Smooth muscle cell (in vitro differentiated cells): ENCODE measurements around the gene APBB2. TPM values are rescaled to one million over a fixed set of nuclear protein-coding genes. Genes with fewer than 3 reads are reported as not detected.
A peak's percentile ranks its signal among the peaks of the same experiment; 100 is the strongest.

Source experiments
- DNase-seq: peaks from one replicate; lab custom pipeline; 2025; ENCODE audit not compliant: unreplicated experiment; lab: John Stamatoyannopoulos, UW
- H2AFZ ChIP-seq: fragments of 200-600 bp; sonication (generic); 2 replicates; pipeline ENCODE4 v1.6.0; 2016; ENCODE audit warnings: antibody characterized with exemption, low read depth, mild to moderate bottlenecking
- H3F3A ChIP-seq: fragments of 200-600 bp; sonication (generic); 2 replicates; pipeline ENCODE4 v1.6.0; 2017; ENCODE audit warnings: antibody characterized with exemption, low read depth
- H3K27ac ChIP-seq: fragments of 200-600 bp; sonication (generic); 2 replicates; pipeline ENCODE4 v1.5.1; 2016; ENCODE audit warnings: low read depth, mild to moderate bottlenecking
- H3K27me3 ChIP-seq: fragments of 200-600 bp; sonication (generic); 2 replicates; pipeline ENCODE4 v1.6.1; 2016; ENCODE audit warnings: low read depth, mild to moderate bottlenecking
- H3K36me3 ChIP-seq: fragments of 200-600 bp; sonication (generic); 2 replicates; pipeline ENCODE4 v1.5.1; 2016; ENCODE audit warnings: low read depth
- H3K4me1 ChIP-seq: fragments of 200-600 bp; sonication (generic); 2 replicates; pipeline ENCODE4 v1.5.1; 2016; ENCODE audit warnings: low read depth
- H3K4me2 ChIP-seq: fragments of 200-600 bp; sonication (generic); 2 replicates; pipeline ENCODE4 v1.6.0; 2016; ENCODE audit warnings: mild to moderate bottlenecking
- H3K4me3 ChIP-seq: fragments of 200-600 bp; sonication (generic); 2 replicates; pipeline ENCODE4 v1.5.1; 2016; ENCODE audit warnings: mild to moderate bottlenecking
- H3K79me2 ChIP-seq: fragments of 200-600 bp; sonication (generic); 2 replicates; pipeline ENCODE4 v1.6.0; 2016; ENCODE audit warnings: low read depth, mild to moderate bottlenecking
- H3K9ac ChIP-seq: fragments of 200-600 bp; sonication (generic); 2 replicates; pipeline ENCODE4 v1.6.0; 2016; ENCODE audit warnings: low read depth
- H3K9me3 ChIP-seq: fragments of 200-600 bp; sonication (generic); replicated peaks from 2 replicates; pipeline ENCODE4 v1.5.1; 2016; ENCODE audit warnings: low read depth
- H4K20me1 ChIP-seq: fragments of 200-600 bp; sonication (generic); 2 replicates; pipeline ENCODE4 v1.6.0; 2016; ENCODE audit warnings: low read depth
- WGBS: methylation state at CpG from one replicate; pipeline ENCODE4 v1.1.7; 2016; ENCODE audit warnings: low lambda C conversion rate; 5-methylcytosine and 5-hydroxymethylcytosine counted together
- polyA plus RNA-seq: library from polyadenylated mRNA; unstranded; fragments of >200 nt; fragmentation: Nextera tagmentation; extraction: Ambion mirVana; gene quantifications from 2 replicates; pipeline ENCODE4 v1.2.1, GENCODE V29; 2016
- total RNA-seq: library from RNA; depleted of rRNA; stranded (reverse); fragments of >200 nt; gene quantifications from 2 replicates; pipeline ENCODE4 v1.2.3, GENCODE V29; 2014
- TF ChIP-seq, protein P1 (sequence below): fragments of 200-600 bp; sonication (generic); IDR thresholded peaks from 2 replicates; pipeline ENCODE4 v1.5.1; 2017; ENCODE audit warnings: borderline replicate concordance, mild to moderate bottlenecking, antibody characterized with exemption; ENCODE audit not compliant: insufficient read depth, poor library complexity, severe bottlenecking

APBB2 gene
- total and polyA plus RNA-seq, 2 experiments from 2014 or later, result 22.1 to 60.9 TPM

DNA sequence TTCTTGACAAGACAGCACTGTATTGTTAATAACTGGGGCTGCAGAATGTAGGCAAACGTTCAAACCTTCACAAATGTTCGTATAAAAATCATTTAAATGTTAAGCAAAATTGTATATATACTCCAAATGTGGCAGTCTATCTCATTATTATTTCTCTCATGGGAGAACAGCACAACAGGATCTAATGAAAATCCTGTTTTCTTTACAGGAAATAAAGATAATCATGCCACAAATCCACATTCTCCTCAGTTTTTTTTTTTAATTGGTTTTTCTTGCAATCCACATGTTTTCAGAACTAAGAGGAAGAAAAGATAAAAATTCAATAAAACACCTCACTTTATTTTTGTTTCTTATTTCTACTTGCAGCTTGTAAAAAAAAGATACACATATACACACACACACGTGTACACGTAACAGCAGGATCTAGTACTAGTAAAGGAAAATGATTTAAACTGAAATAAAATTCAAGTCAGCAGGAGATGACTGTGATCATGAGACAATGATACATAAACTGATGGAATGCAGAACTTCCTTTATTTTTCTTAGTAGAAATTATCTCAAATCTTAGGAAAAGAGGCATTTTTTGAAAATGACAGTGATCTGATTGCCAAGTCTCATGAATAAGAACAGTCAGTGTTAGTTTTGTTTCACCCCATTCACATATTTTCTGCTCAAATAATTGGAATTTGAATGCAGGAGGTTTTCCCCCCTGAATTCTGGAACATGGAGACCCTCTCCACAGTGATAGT lies 11.3 kb downstream of the APBB2 start:
- Histone ChIP-seq H3K36me3 (no peaks in the 10 kb centered on the region), H3K27ac (peak overlapping the region; percentile 14), H2AFZ (no peak overlapping the region), H3K9me3 (no peaks in the 10 kb centered on the region), H3K4me3 (no peak overlapping the region), H3K4me1 (peaks cover 8% of the 10 kb centered on the region), H3K9ac (no peak overlapping the region), H3F3A (peaks cover 7% of the 10 kb centered on the region), H3K79me2 (peaks cover 96% of the 10 kb centered on the region), H4K20me1 (peaks cover 62% of the 10 kb centered on the region), H3K4me2 (peak overlapping the region; percentile 7), H3K27me3 (no peaks in the 10 kb centered on the region)
- 93% methylated on average over 4 of the region's 4 CpGs for WGBS
- DNase-seq, result no peak
- TF ChIP-seq, protein P1, sequence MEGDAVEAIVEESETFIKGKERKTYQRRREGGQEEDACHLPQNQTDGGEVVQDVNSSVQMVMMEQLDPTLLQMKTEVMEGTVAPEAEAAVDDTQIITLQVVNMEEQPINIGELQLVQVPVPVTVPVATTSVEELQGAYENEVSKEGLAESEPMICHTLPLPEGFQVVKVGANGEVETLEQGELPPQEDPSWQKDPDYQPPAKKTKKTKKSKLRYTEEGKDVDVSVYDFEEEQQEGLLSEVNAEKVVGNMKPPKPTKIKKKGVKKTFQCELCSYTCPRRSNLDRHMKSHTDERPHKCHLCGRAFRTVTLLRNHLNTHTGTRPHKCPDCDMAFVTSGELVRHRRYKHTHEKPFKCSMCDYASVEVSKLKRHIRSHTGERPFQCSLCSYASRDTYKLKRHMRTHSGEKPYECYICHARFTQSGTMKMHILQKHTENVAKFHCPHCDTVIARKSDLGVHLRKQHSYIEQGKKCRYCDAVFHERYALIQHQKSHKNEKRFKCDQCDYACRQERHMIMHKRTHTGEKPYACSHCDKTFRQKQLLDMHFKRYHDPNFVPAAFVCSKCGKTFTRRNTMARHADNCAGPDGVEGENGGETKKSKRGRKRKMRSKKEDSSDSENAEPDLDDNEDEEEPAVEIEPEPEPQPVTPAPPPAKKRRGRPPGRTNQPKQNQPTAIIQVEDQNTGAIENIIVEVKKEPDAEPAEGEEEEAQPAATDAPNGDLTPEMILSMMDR, result no peak

DNA sequence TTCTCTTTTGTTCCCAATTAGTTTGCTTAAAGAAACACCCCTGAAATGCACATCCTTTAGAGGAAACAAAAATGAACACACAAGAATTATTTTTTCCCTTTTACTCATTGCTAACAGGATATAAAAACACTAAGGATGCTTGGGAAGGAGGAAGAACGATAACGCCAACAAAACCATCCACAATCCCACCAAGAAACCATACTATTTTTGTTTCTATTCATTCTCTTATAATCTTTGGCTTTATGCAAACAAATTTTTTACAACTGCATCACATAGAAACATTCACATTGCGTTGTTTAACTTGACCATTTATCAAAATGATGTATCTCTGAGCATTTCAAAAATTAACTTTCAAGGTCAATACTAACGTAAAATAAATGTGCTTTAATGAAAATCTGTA lies 12.0 kb downstream of the APBB2 start:
- Histone ChIP-seq H3K79me2 (peaks cover 96% of the 10 kb centered on the region), H3K4me3 (no peak overlapping the region), H2AFZ (no peak overlapping the region), H3K9ac (no peak overlapping the region), H3K27me3 (no peaks in the 10 kb centered on the region), H3F3A (peaks cover 7% of the 10 kb centered on the region), H3K36me3 (no peaks in the 10 kb centered on the region), H3K4me2 (no peak overlapping the region), H3K4me1 (peaks cover 8% of the 10 kb centered on the region), H3K27ac (no peak overlapping the region), H4K20me1 (peaks cover 66% of the 10 kb centered on the region), H3K9me3 (no peaks in the 10 kb centered on the region)
- TF ChIP-seq, protein P1, result no peak
- 96% methylated on average over 4 of the region's 4 CpGs for WGBS
- no peak for DNase-seq

DNA sequence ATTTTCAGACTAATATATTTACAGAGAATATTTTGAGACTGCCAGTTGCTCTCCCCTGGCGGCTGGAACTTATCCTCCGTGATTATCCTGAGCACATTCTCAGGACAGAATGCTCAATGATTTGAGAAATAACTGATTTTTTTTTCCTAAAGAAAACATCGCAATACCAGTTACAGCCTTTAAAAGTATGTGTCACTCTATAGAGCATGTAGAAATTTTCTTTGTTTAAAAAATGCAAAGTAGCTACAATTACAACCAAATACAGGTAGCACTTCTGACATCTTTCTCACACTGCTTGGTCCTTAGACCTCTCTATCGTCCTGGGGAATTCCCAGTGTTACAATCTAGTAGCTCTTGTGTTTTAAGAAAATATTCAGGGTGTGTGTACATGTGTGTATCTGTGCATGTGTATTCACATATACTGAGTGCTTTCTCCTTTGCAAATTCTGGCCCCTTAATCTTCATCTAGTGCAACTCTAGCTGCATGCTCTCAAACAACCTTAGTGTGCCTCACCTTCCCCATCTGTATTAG lies 13.8 kb downstream of the APBB2 start:
- Histone ChIP-seq H3K4me2 (no peak overlapping the region), H3K9me3 (no peaks in the 10 kb centered on the region), H3K4me3 (no peak overlapping the region), H3F3A (peaks cover 7% of the 10 kb centered on the region), H3K27me3 (no peaks in the 10 kb centered on the region), H2AFZ (no peak overlapping the region), H3K79me2 (peaks cover 97% of the 10 kb centered on the region), H3K36me3 (no peaks in the 10 kb centered on the region), H3K4me1 (peaks cover 8% of the 10 kb centered on the region), H3K27ac (no peak overlapping the region), H3K9ac (no peak overlapping the region), H4K20me1 (peaks cover 74% of the 10 kb centered on the region)
- TF ChIP-seq, protein P1, result no peak
- 80% methylated on average over 4 of the region's 4 CpGs for WGBS
- no peak for DNase-seq
